Adrenal gland (tissue), 12 donors: ENCODE data around the gene LRRN2. TPM values are rescaled to one million over a fixed set of nuclear protein-coding genes. Genes with fewer than 3 reads are reported as not detected.

Experiments
- DNase-seq, 7 donors: peaks; one replicate each; pipeline ENCODE4 v3.0.0-alpha.2; 2019 to 2020
- H3K27ac ChIP-seq, 5 donors: fragments of 200-600 bp; sonication (generic) in 4 of 5; 1 replicate in 3 of 5; 2 replicates in 2 of 5; pipeline versions ENCODE4 v1.5.1 to v1.8.0; 2016 to 2020; ENCODE audit warnings: mild to moderate bottlenecking in 1 of 5
- H3K27me3 ChIP-seq: fragments of 200-600 bp; 2 replicates; pipeline ENCODE4 v1.8.0; 2021
- H3K36me3 ChIP-seq, 2 donors: fragments of 200-600 bp; replicated peaks in 1 of 2; 1 replicate in 1 of 2; 2 replicates in 1 of 2; pipeline versions ENCODE4 v1.5.1 to v1.8.0; 2018 to 2022
- H3K4me1 ChIP-seq, 2 donors: fragments of 200-600 bp; replicated peaks in 1 of 2; 1 replicate in 1 of 2; 2 replicates in 1 of 2; pipeline versions ENCODE4 v1.5.1 to v1.8.0; 2018 to 2021
- H3K4me3 ChIP-seq, 4 donors: fragments of 200-600 bp; sonication (generic) in 3 of 4; one replicate each; pipeline ENCODE4 v1.5.1; 2016 to 2018
- H3K9me3 ChIP-seq, 3 donors: fragments of 200-600 bp; sonication (generic) in 1 of 3; replicated peaks in 1 of 3; 1 replicate in 2 of 3; 2 replicates in 1 of 3; pipeline versions ENCODE4 v1.5.1 to v1.8.0; 2016 to 2021
- POLR2A ChIP-seq, 2 donors: fragments of 450-650 bp; IDR thresholded peaks; one replicate each; pipeline ENCODE4 v1.6.1; 2017; ENCODE audit warnings: antibody characterized with exemption in 2 of 2, mild to moderate bottlenecking in 2 of 2, moderate library complexity in 1 of 2
- WGBS, 4 donors: extraction: QIAGEN DNeasy Blood & Tissue Kit in 2 of 4; methylation state at CpG; one replicate each; pipeline versions ENCODE4 v1.1.5 to v1.1.7; 2013 to 2017; 5-methylcytosine and 5-hydroxymethylcytosine counted together
- intact Hi-C, 2 donors: fragments of 100-400 bp; cut with DNase I; formaldehyde crosslinking; loops; one replicate each; pipeline versions ENCODE4 v1.14.1 to v1.15.0; 2022 to 2023
- polyA plus RNA-seq, 3 donors: library from polyadenylated mRNA; stranded (reverse); fragments of 200-250 nt in 2 of 3; fragments of 350-450 nt in 1 of 3; fragmentation: Illumina TruSeq in 1 of 3; extraction: RNeasy Lipid Tissue Mini Kit (QIAGEN cat#74804) in 1 of 3; gene quantifications; one replicate each; pipeline ENCODE4 v1.2.3, GENCODE V29; 2013 to 2014
- total RNA-seq, 9 donors: library from RNA; depleted of rRNA in 4 of 9; stranded (reverse); fragments of >200 nt in 4 of 9; fragments of 120-200 nt in 1 of 9; fragmentation: NEBNext Ultra II Directional in 1 of 9; extraction: Animal tissue kit (Norgen Biotek cat#: 25700) in 1 of 9; gene quantifications; one replicate each; pipeline versions ENCODE4 v1.1.0 to v1.2.4, GENCODE V29; 2013 to 2023
- TF ChIP-seq, protein P1 (sequence below), 6 experiments: fragments of 450-650 bp in 4 of 6; fragments of 200-600 bp in 2 of 6; sonication (generic) in 1 of 6; IDR thresholded peaks; 1 replicate in 5 of 6; 2 replicates in 1 of 6; pipeline versions ENCODE4 v1.5.1 to v1.8.0; 2016 to 2021; ENCODE audit warnings: antibody characterized with exemption in 6 of 6, mild to moderate bottlenecking in 2 of 6, moderate library complexity in 1 of 6
- donor health status: healthy with polysubstance abuse.
- donor health status: Bipolar disorder and iron deficiency.
- donor health status: DM: yes; HTN: yes; CAD: no.
- donor health status: DM: no; HTN: no; CAD: no.
- donor health status: DM: no; HTN: no; CAD: no.
- donor health status: DM: yes; HTN: yes; CAD: no.

LRRN2 gene
- total and polyA plus RNA-seq, 12 donors: 1.1 to 8.7 (median 3.2) TPM

DNA sequence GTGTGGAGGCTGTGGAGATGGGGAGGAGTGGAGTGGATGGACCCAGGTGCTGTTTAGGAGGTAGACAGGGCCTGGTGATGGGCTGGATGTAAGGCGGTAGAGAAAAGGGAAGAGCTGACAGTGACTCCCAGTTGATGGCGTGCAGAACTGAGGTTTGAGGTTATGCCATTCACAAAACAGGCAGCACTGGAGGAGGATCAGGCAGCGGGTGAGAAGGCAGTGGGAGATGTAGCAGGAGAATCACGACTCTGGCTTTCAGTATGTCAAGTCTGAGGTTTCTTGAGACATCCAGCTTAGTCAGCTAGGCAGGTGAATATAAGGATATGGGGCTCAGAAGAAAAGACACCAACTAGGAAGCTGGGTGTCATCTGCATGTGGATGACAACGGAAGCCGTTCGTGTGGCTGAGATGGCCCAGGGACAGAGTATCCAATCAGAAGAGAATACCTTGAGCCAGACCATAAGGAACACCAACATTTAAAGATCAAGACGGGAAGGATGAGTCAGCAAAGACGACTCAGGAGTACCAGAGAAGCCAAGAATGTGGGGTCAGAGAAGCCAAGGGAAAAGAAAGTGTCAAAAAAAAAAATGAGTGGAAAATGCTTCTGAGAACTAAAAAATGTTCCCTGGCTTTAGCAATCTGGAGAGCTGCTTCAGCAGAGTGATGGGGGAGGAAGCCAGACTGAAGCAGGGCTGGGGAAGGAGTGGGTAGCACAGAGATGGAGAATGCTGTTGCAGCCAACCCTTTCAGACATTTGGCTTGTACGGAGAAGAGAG lies 15.2 kb downstream of the LRRN2 start:
- intact Hi-C loops: no loop called here

DNA sequence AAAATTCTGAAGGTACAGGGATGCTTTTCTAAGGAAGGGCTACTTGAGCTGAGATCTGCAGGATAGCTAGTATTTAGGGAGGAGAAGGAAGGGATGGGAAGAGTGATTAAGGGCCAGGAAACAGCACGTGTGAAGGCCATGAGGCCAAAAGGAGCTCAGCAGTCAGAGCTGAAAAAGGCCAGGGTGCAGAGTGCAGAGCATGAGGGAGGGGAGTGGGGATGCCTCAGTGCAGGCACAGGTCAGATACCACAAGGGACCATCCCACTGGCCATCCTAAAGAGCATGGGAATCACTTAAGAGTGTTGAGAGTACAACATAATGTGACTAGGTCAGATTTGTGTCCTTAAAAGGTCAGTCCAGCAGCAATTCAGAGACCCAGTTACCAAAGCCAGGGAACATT lies 16.0 kb downstream of the LRRN2 start:
- H3K4me1 ChIP-seq: no peaks in the 10 kb centered on the region
- no peak for DNase-seq
- WGBS, 4 donors: 0 to 20% (median 0%) methylated on average over 1 of the region's 1 CpG
- no peak for TF ChIP-seq POLR2A (IDR thresholded peaks at IDR 0.05)
- TF ChIP-seq, protein P1, sequence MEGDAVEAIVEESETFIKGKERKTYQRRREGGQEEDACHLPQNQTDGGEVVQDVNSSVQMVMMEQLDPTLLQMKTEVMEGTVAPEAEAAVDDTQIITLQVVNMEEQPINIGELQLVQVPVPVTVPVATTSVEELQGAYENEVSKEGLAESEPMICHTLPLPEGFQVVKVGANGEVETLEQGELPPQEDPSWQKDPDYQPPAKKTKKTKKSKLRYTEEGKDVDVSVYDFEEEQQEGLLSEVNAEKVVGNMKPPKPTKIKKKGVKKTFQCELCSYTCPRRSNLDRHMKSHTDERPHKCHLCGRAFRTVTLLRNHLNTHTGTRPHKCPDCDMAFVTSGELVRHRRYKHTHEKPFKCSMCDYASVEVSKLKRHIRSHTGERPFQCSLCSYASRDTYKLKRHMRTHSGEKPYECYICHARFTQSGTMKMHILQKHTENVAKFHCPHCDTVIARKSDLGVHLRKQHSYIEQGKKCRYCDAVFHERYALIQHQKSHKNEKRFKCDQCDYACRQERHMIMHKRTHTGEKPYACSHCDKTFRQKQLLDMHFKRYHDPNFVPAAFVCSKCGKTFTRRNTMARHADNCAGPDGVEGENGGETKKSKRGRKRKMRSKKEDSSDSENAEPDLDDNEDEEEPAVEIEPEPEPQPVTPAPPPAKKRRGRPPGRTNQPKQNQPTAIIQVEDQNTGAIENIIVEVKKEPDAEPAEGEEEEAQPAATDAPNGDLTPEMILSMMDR (IDR thresholded peaks at IDR 0.05): no peak
- H3K36me3 ChIP-seq: no peaks in the 10 kb centered on the region
- no peaks in the 10 kb centered on the region for H3K27me3 ChIP-seq
- H3K4me3 ChIP-seq: no peak overlapping the region
- peak overlapping the region in 2 of 5 donors; percentile 12 to 81 for H3K27ac ChIP-seq
- no peaks in the 10 kb centered on the region for H3K9me3 ChIP-seq
- intact Hi-C loops: no loop called here

More for the DNA sequence above, 15.2 kb downstream of the LRRN2 start:
- Histone ChIP-seq H3K27me3 (no peaks in the 10 kb centered on the region), H3K9me3 (no peaks in the 10 kb centered on the region), H3K4me1 (no peaks in the 10 kb centered on the region), H3K4me3 (no peak overlapping the region), H3K27ac (peak overlapping the region in 2 of 5 donors; percentile 12 to 81), H3K36me3 (no peaks in the 10 kb centered on the region)
- WGBS, 4 donors: 47 to 65% (median 61%) methylated on average over 10 of the region's 10 CpGs
- no peak for DNase-seq
- no peak for TF ChIP-seq POLR2A (IDR thresholded peaks at IDR 0.05)
- TF ChIP-seq, protein P1 (IDR thresholded peaks at IDR 0.05): no peak

DNA sequence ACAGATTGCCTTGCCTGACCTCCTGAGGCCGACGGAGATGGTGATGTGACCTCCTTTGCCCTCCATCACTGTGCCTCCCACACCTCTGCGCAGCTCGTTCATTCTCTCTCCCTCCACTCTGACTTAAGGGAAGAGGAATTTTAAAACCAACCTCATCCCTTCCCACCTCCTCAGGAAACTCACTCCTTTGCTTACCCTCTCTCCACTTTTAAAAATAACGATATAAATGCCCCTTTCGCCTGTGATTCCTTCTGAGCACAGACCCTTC lies 21.2 kb downstream of the LRRN2 start:
- H3K9me3 ChIP-seq: no peaks in the 10 kb centered on the region
- H3K27ac ChIP-seq: no peak overlapping the region
- H3K36me3 ChIP-seq: no peaks in the 10 kb centered on the region
- DNase-seq: no peak
- TF ChIP-seq, protein P1 (IDR thresholded peaks at IDR 0.05): no peak
- TF ChIP-seq POLR2A (IDR thresholded peaks at IDR 0.05): no peak
- intact Hi-C loops: no loop called here
- WGBS, 4 donors: 52 to 70% (median 64%) methylated on average over 6 of the region's 6 CpGs
- no peak overlapping the region for H3K4me3 ChIP-seq
- no peaks in the 10 kb centered on the region for H3K27me3 ChIP-seq
- no peaks in the 10 kb centered on the region for H3K4me1 ChIP-seq

DNA sequence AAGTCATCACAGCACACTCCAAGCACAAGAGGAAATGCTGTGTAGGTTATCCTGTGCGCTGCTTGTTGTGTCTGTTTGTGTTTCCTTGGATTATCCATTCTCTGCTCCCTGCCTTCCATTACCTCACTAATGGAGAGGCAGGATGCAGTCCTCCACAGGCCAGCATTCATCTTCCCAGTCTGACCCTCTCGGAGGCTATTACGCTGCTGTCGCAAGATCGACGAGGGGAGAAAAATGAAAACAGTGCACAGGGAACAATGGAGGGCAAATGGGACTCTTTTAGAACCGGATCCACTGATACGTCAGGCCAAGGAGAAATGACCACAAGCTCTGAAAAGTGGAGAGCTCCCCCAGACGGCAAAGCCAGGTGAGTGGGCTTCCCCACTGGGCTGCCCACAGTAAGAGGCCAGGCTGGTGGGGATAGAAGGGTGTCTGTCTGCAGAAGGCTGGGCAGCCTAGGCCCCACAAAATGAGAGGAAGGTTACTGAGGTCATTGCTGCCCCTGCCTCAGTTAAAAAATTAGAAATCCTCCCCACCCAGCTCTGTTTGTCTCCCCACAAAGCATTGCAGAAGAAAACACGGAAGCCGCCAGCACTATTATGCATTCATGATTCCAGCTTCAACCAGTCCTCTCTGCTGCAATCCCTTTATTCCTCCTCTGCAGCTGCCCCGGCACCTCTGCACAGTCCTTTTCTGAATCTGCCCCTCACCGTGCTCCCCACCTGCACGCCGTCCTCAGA lies 21.7 kb downstream of the LRRN2 start:
- Histone ChIP-seq H3K27ac (no peak overlapping the region), H3K4me1 (no peaks in the 10 kb centered on the region), H3K36me3 (no peaks in the 10 kb centered on the region), H3K4me3 (no peak overlapping the region), H3K27me3 (no peaks in the 10 kb centered on the region), H3K9me3 (no peaks in the 10 kb centered on the region)
- WGBS, 4 donors: 63 to 68% (median 65%) methylated on average over 14 to 15 of the region's 15 CpGs
- intact Hi-C loops: no loop called here
- TF ChIP-seq POLR2A (IDR thresholded peaks at IDR 0.05): no peak
- no peak for DNase-seq
